ENCODE data around the gene ZXDA.
"Not testable (repeated sequence)": the region's sequence is repeated elsewhere in the genome, so short reads cannot be mapped to it uniquely, and the experiment has no call there.

DNA sequence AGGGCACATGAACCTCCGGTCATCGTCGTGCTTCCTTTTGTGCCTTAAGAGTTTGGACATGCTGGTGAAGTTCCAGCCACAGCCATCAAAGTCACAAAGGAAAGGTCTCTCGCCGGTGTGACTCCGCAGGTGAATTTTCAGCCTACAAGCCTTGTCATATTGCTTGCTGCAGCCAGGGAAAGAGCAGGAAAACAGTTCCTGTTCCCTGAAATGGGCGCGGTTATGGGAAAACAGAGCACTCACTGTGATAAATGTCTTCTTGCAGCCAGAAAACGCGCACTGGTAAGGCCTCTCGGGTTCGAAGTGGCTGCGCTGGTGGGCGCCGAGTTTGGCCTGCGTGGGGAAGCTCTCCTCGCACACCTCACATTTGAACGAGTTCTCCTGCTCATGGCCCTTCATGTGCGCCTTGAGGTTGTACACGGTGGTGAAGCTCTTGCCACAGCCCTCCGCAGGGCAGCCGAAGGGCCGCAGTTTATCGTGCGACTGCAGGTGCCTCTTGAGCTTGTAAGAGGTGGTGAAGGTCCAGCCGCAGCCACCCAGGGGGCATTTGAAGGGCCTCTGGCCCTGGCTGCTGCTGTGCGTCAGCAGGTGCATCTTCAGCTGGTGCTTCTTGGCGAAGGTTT is 1.2 kb downstream of the ZXDA start:
- not testable (repeated sequence) for TF ChIP-seq POLR2A (IDR thresholded peaks at IDR 0.05; ENCODE audit: low read depth, low read length); EZH2 (IDR thresholded peaks at IDR 0.05; ENCODE audit: borderline replicate concordance, low read depth, low read length, severe bottlenecking); POLR2AphosphoS5 (IDR thresholded peaks at IDR 0.05; ENCODE audit: insufficient read depth, low read depth, low read length); FOS (IDR thresholded peaks at IDR 0.05; ENCODE audit: borderline replicate concordance, insufficient read depth, low read length); MYC (IDR thresholded peaks at IDR 0.05; ENCODE audit: low read depth, low read length); GATA2 (IDR thresholded peaks at IDR 0.05; ENCODE audit: insufficient read depth, insufficient read length, low read depth, low read length)
- TF ChIP-seq, protein P1, sequence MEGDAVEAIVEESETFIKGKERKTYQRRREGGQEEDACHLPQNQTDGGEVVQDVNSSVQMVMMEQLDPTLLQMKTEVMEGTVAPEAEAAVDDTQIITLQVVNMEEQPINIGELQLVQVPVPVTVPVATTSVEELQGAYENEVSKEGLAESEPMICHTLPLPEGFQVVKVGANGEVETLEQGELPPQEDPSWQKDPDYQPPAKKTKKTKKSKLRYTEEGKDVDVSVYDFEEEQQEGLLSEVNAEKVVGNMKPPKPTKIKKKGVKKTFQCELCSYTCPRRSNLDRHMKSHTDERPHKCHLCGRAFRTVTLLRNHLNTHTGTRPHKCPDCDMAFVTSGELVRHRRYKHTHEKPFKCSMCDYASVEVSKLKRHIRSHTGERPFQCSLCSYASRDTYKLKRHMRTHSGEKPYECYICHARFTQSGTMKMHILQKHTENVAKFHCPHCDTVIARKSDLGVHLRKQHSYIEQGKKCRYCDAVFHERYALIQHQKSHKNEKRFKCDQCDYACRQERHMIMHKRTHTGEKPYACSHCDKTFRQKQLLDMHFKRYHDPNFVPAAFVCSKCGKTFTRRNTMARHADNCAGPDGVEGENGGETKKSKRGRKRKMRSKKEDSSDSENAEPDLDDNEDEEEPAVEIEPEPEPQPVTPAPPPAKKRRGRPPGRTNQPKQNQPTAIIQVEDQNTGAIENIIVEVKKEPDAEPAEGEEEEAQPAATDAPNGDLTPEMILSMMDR (IDR thresholded peaks at IDR 0.05; ENCODE audit: extremely low read depth in 1 of 2, insufficient read depth in 1 of 2, low read depth in 1 of 2, low read length in 2 of 2), result not testable (repeated sequence)

Data from endothelial cell of umbilical vein (primary cell).